Activated CD4-positive, alpha-beta memory T cell treated with anti-CD3 and anti-CD28 coated beads, Interleukin-2, amount 10 ng/mL, durations not matched to agents 7 days and 5 days (primary cell): ENCODE measurements around the gene ATP6V1C2. TPM values are rescaled to one million over a fixed set of nuclear protein-coding genes. Genes with fewer than 3 reads are reported as not detected.

Source experiments
- CTCF ChIA-PET: fragments of 350-600 bp; sonication (Branson Sonifier 250); formaldehyde crosslinking; loops from one replicate; lab custom pipeline; 2021; ENCODE audit warnings: antibody characterized with exemption, inconsistent platforms; lab: Charles Lee
- POLR2A ChIA-PET: fragments of 350-600 bp; sonication (Branson Sonifier 250); formaldehyde crosslinking; loops from one replicate; lab custom pipeline; 2021; ENCODE audit warnings: antibody characterized with exemption; lab: Charles Lee
- DNase-seq: peaks from one replicate; pipeline ENCODE4 v3.0.0-alpha.2; 2020
- H3K27ac Mint-ChIP-seq: one replicate; pipeline ENCODE4 v1.8.0; 2021; ENCODE audit warnings: mild to moderate bottlenecking, mixed read lengths
- H3K27me3 Mint-ChIP-seq: one replicate; pipeline ENCODE4 v1.8.0; 2021; ENCODE audit warnings: mixed read lengths
- H3K36me3 Mint-ChIP-seq: one replicate; pipeline ENCODE4 v1.8.0; 2021; ENCODE audit warnings: low read depth, mixed read lengths
- H3K4me1 Mint-ChIP-seq: one replicate; pipeline ENCODE4 v1.8.0; 2021; ENCODE audit warnings: mixed read lengths
- H3K4me3 Mint-ChIP-seq: one replicate; pipeline ENCODE4 v1.8.0; 2021; ENCODE audit warnings: mild to moderate bottlenecking, mixed read lengths
- H3K9me3 Mint-ChIP-seq: one replicate; pipeline ENCODE4 v1.8.0; 2021; ENCODE audit warnings: mixed read lengths
- total RNA-seq, 2 experiments: library from RNA; stranded (reverse); gene quantifications; one replicate each; pipeline ENCODE4 v1.2.3, GENCODE V29; 2021

Gene ATP6V1C2
- total RNA-seq, 2 experiments from 2014 or later = not detected

GRCh38 chr2:10764096-10764785 lies 42.8 kb downstream of the ATP6V1C2 start:
- no peak overlapping the region for H3K27ac Mint-ChIP-seq
- CTCF ChIA-PET = no interaction called here
- no peaks in the 10 kb centered on the region for H3K27me3 Mint-ChIP-seq
- DNase-seq = no peak
- H3K4me3 Mint-ChIP-seq = no peak overlapping the region
- POLR2A ChIA-PET = no interaction called here
- H3K4me1 Mint-ChIP-seq = no peaks in the 10 kb centered on the region
- no peaks in the 10 kb centered on the region for H3K36me3 Mint-ChIP-seq
- H3K9me3 Mint-ChIP-seq = no peaks in the 10 kb centered on the region

GRCh38 chr2:10764896-10765295 lies 43.5 kb downstream of the ATP6V1C2 start:
- Mint-ChIP-seq H3K36me3 (no peaks in the 10 kb centered on the region), H3K4me3 (no peak overlapping the region), H3K27me3 (no peaks in the 10 kb centered on the region), H3K27ac (no peak overlapping the region), H3K4me1 (no peaks in the 10 kb centered on the region), H3K9me3 (no peaks in the 10 kb centered on the region)
- CTCF ChIA-PET = no interaction called here
- no peak for DNase-seq
- POLR2A ChIA-PET = no interaction called here

- ChIA-PET CTCF (no interaction called here), POLR2A (no interaction called here)
- no peak for DNase-seq
- no peaks in the 10 kb centered on the region for H3K9me3 Mint-ChIP-seq
- H3K4me3 Mint-ChIP-seq = no peak overlapping the region
- no peak overlapping the region for H3K27ac Mint-ChIP-seq
- H3K36me3 Mint-ChIP-seq = no peaks in the 10 kb centered on the region
- no peaks in the 10 kb centered on the region for H3K4me1 Mint-ChIP-seq
- no peaks in the 10 kb centered on the region for H3K27me3 Mint-ChIP-seq
Measured at GRCh38 chr2:10765461-10765860, 44.0 kb downstream of the ATP6V1C2 start.

- no peaks in the 10 kb centered on the region for H3K36me3 Mint-ChIP-seq
- no peaks in the 10 kb centered on the region for H3K9me3 Mint-ChIP-seq
- no peaks in the 10 kb centered on the region for H3K27me3 Mint-ChIP-seq
- H3K4me1 Mint-ChIP-seq = no peaks in the 10 kb centered on the region
- ChIA-PET CTCF (no interaction called here), POLR2A (no interaction called here)
- H3K27ac Mint-ChIP-seq = no peak overlapping the region
- no peak overlapping the region for H3K4me3 Mint-ChIP-seq
- DNase-seq = no peak
Measured at GRCh38 chr2:10765914-10766313, 44.5 kb downstream of the ATP6V1C2 start.

- Mint-ChIP-seq H3K27ac (no peak overlapping the region), H3K27me3 (no peaks in the 10 kb centered on the region), H3K4me3 (no peak overlapping the region), H3K36me3 (no peaks in the 10 kb centered on the region), H3K4me1 (no peaks in the 10 kb centered on the region), H3K9me3 (no peaks in the 10 kb centered on the region)
- ChIA-PET CTCF (interaction anchor here (1.1 kb wide), 1 partner anchor 14 kb away, joined by 3 read pairs; no protein-coding TSS in a partner anchor), POLR2A (no interaction called here)
- DNase-seq = no peak
Measured at GRCh38 chr2:10768063-10768507, 46.7 kb downstream of the ATP6V1C2 start.

GRCh38 chr2:10770956-10771750 lies 49.7 kb downstream of the ATP6V1C2 start:
- no peaks in the 10 kb centered on the region for H3K9me3 Mint-ChIP-seq

GRCh38 chr2:10771786-10772185 lies 50.4 kb downstream of the ATP6V1C2 start:
- Mint-ChIP-seq H3K9me3 (no peaks in the 10 kb centered on the region), H3K36me3 (no peaks in the 10 kb centered on the region), H3K27ac (no peak overlapping the region), H3K27me3 (no peaks in the 10 kb centered on the region), H3K4me3 (no peak overlapping the region), H3K4me1 (peaks cover 1% of the 10 kb centered on the region)
- DNase-seq = no peak
- CTCF ChIA-PET = no interaction called here
- POLR2A ChIA-PET = no interaction called here

More at GRCh38 chr2:10770956-10771750, 49.7 kb downstream of the ATP6V1C2 start:
- no peak overlapping the region for H3K27ac Mint-ChIP-seq
- POLR2A ChIA-PET = no interaction called here
- CTCF ChIA-PET = interaction anchor here (1.1 kb wide), 1 partner anchor 23 kb away, joined by 3 read pairs; no protein-coding TSS in a partner anchor
- H3K4me3 Mint-ChIP-seq = no peak overlapping the region
- no peaks in the 10 kb centered on the region for H3K27me3 Mint-ChIP-seq
- no peaks in the 10 kb centered on the region for H3K36me3 Mint-ChIP-seq
- no peak for DNase-seq
- H3K4me1 Mint-ChIP-seq = peaks cover 1% of the 10 kb centered on the region

- ChIA-PET POLR2A (no interaction called here), CTCF (no interaction called here)
- H3K36me3 Mint-ChIP-seq = no peaks in the 10 kb centered on the region
- DNase-seq = no peak
- H3K4me3 Mint-ChIP-seq = no peak overlapping the region
- peaks cover 1% of the 10 kb centered on the region for H3K4me1 Mint-ChIP-seq
- H3K27ac Mint-ChIP-seq = no peak overlapping the region
- no peaks in the 10 kb centered on the region for H3K27me3 Mint-ChIP-seq
- H3K9me3 Mint-ChIP-seq = no peaks in the 10 kb centered on the region
Measured at GRCh38 chr2:10772201-10772867, 50.9 kb downstream of the ATP6V1C2 start.

GRCh38 chr2:10772868-10773215 lies 51.4 kb downstream of the ATP6V1C2 start:
- no peaks in the 10 kb centered on the region for H3K9me3 Mint-ChIP-seq
- H3K27me3 Mint-ChIP-seq = no peaks in the 10 kb centered on the region
- DNase-seq = no peak
- H3K27ac Mint-ChIP-seq = no peak overlapping the region
- no peak overlapping the region for H3K4me3 Mint-ChIP-seq
- no peaks in the 10 kb centered on the region for H3K36me3 Mint-ChIP-seq
- H3K4me1 Mint-ChIP-seq = peaks cover 1% of the 10 kb centered on the region
- ChIA-PET CTCF (no interaction called here), POLR2A (no interaction called here)

GRCh38 chr2:10773821-10774341 lies 52.5 kb downstream of the ATP6V1C2 start:
- H3K4me1 Mint-ChIP-seq = peaks cover 1% of the 10 kb centered on the region
- no peaks in the 10 kb centered on the region for H3K9me3 Mint-ChIP-seq
- no peaks in the 10 kb centered on the region for H3K27me3 Mint-ChIP-seq
- H3K4me3 Mint-ChIP-seq = no peak overlapping the region
- CTCF ChIA-PET = no interaction called here
- DNase-seq = no peak
- no peaks in the 10 kb centered on the region for H3K36me3 Mint-ChIP-seq
- POLR2A ChIA-PET = no interaction called here
- no peak overlapping the region for H3K27ac Mint-ChIP-seq

GRCh38 chr2:10774394-10774793 lies 53.0 kb downstream of the ATP6V1C2 start:
- H3K4me1 Mint-ChIP-seq = peaks cover 1% of the 10 kb centered on the region
- no peak for DNase-seq
- ChIA-PET CTCF (no interaction called here), POLR2A (no interaction called here)
- no peaks in the 10 kb centered on the region for H3K9me3 Mint-ChIP-seq
- no peak overlapping the region for H3K4me3 Mint-ChIP-seq
- H3K27me3 Mint-ChIP-seq = no peaks in the 10 kb centered on the region
- no peak overlapping the region for H3K27ac Mint-ChIP-seq
- no peaks in the 10 kb centered on the region for H3K36me3 Mint-ChIP-seq

GRCh38 chr2:10775021-10775780 lies 53.8 kb downstream of the ATP6V1C2 start:
- no peak overlapping the region for H3K27ac Mint-ChIP-seq
- CTCF ChIA-PET = no interaction called here
- H3K9me3 Mint-ChIP-seq = no peaks in the 10 kb centered on the region
- peaks cover 5% of the 10 kb centered on the region for H3K36me3 Mint-ChIP-seq
- H3K4me1 Mint-ChIP-seq = peaks cover 1% of the 10 kb centered on the region
- POLR2A ChIA-PET = no interaction called here
- H3K4me3 Mint-ChIP-seq = no peak overlapping the region
- no peak for DNase-seq
- no peaks in the 10 kb centered on the region for H3K27me3 Mint-ChIP-seq
